C4-2B (cell line): ENCODE data around the gene NEAT1.

Experiments used
- ZFX ChIP-seq: fragments of 450-650 bp; IDR thresholded peaks from 2 replicates; pipeline ENCODE4 v1.6.1; 2017
- TF ChIP-seq, protein P1 (sequence below): fragments of 450-650 bp; conservative IDR thresholded peaks from 2 replicates; pipeline ENCODE4 v1.5.1; 2017; ENCODE audit warnings: mild to moderate bottlenecking

DNA sequence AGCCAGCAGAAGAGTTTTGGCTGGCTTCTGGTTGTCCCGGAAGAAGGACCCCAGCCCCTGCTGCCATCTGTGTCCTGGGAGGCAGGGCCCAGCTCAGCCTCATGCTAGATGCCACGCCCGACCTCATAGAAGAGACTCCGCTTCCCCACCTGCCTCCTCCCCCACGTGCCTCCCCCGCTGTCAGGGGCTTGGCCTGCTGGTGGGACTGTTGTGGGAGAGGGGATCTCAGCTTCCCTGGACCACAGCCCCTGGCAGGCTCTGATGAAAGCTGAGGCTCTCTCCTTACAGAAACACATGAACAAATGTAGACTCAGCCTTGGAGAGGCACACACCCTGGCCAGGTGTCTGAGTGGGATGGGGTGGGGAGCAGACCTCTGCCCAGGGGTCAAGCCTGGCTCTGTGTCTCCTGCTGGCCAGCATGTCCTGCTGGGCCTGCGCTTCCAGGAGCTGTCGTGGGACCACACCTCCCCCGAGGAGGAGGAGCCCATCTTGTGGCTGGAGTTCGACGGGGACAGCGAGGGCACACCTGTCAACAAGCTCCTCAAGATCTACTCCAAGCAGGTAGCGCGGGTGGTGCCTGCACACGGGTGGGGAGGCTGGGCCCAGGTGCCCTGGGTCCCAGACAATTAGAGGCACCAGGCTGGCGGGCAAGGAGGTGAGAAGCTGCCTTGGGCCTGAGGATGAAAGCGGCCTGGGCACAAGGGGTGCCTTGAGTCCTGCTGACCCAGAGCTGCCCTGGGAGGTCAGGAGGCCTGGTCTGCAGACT is 22.1 kb upstream of the NEAT1 start:
- TF ChIP-seq, protein P1, sequence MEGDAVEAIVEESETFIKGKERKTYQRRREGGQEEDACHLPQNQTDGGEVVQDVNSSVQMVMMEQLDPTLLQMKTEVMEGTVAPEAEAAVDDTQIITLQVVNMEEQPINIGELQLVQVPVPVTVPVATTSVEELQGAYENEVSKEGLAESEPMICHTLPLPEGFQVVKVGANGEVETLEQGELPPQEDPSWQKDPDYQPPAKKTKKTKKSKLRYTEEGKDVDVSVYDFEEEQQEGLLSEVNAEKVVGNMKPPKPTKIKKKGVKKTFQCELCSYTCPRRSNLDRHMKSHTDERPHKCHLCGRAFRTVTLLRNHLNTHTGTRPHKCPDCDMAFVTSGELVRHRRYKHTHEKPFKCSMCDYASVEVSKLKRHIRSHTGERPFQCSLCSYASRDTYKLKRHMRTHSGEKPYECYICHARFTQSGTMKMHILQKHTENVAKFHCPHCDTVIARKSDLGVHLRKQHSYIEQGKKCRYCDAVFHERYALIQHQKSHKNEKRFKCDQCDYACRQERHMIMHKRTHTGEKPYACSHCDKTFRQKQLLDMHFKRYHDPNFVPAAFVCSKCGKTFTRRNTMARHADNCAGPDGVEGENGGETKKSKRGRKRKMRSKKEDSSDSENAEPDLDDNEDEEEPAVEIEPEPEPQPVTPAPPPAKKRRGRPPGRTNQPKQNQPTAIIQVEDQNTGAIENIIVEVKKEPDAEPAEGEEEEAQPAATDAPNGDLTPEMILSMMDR: no peak
- TF ChIP-seq ZFX: no peak
